NCI-H226 (cell line): ENCODE data around the gene NCS1.

Experiments used
- DNase-seq: peaks from one replicate; pipeline ENCODE4 v3.0.0-alpha.2; 2015

Gene NCS1

DNA sequence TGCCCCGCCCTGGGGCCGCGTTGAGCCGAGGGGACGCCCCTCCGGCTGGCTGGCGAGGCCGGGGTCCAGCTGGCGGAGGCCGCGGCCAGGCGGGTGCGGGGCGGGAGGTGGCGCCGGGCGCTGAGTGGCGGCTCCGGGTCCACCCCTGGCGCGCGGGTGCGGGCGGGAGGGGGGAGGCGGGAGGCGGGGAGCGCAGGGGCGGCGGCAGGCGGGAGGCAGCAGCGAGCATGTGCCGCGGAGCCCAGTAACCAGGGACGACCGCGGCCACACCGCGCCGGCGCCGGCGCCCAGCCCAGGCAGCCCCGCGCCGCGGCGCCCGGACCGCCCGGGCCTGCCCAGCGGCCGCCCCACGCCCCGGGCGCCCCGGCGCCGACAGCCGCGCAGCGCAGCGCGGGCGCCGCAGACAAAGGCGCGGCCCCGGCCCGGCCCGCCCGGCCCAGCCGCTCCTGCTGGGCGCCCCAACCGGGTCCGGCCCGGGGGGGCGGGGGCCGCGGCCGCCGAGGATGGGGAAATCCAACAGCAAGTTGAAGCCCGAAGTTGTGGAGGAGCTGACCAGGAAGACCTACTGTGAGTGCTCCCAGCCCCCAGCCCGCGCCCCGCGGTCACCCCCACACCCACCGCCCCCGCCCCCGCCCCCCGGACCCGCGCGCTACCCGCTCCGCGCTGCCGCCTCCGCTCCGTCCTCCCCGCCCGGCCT, at the start of gene NCS1:
TSS of gene NCS1 (plus strand) at position 244 of the 697 bp plus-strand sequence. CDS start at position 504, 260 bp downstream.
- DNase-seq: peak; percentile 54

DNA sequence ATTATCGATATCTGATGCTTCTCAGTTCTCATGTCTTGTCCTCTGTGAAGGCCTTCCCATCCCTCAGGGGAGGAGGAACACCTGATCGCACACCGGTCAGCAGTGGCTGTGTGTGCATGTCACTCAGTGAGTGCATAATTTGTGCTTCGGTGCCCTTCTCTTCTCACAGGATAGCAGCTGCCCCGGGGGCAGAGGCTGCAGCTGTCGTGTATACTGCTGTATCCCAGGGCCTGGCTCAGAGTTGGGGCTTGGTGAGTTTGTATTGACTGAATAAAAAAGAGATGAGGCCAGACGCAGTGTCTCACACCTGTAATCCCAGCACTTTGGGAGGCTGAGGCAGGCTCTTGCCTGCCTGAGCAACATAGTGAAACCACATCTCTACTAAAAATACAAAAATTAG, 49.7 kb upstream of the NCS1 start:
- no peak for DNase-seq

DNA sequence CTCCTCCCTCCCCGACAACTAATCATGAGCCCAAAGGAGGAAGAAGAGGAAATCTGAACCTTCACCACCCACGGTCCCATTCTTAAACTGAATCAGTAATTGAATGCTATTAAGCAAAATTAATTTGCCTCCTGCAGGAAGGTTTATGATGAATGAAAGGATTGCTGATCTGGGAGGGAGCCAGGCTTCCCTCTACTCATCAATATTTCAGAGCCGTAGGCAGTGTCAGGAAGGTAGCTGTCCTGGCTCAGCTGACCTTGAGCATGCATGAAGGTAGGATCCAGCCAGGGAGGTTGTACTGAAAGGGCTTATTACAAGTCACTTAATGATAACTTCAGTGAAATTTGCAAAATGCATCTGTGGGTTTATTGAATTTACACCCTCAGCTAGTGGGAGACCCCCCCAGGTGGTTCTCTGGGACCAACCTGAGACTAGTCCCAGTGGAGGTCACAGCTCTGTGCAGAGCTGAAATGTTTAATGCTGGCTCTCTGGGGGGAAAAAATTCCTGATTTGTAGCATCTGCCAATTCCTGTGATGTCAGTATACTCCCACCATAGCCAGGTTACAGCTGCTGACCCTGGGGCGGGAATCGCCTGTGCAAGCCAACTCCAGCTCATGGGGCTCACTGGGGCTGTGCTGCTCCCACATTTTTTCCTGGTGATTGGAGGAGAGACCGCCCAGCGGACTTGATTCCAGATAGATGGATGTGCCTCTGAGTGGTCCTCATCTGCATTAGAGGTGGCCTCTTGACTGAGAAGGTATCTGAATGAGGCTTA, 47.9 kb upstream of the NCS1 start:
- no peak for DNase-seq

DNA sequence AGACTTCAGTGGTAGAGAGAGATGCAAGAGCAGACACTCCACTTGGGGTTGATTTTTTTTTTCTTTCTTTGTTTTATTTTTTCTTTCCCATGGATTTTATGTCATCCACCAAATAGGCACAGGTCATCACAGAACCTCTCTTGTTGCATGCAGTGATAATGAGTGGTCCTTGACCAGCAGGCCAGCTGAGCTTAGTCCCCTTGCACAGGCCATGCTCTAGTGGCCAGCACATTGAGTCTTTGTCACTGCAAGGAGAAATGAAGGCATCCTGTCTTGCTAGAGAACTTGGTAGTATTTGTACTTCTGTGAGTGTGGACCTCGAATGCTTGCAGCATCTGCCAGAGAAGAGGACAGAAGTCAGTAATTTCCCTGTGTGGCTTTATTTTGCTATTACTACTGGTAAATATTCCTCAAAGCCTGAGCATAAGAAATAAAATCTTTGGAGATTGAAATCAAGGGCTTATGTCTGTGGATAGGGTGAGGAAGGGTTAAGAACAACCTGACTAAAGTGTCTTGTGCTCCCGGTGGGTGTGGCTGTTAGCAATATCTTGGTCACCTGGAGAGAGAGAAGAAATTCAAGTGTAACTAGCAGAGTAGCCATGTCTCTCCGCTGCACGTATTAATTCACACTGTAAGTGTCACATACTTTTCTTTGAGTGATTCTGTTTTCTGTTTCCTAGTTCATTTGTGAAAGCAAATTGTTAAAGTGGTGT, 45.3 kb upstream of the NCS1 start:
- DNase-seq: no peak

DNA sequence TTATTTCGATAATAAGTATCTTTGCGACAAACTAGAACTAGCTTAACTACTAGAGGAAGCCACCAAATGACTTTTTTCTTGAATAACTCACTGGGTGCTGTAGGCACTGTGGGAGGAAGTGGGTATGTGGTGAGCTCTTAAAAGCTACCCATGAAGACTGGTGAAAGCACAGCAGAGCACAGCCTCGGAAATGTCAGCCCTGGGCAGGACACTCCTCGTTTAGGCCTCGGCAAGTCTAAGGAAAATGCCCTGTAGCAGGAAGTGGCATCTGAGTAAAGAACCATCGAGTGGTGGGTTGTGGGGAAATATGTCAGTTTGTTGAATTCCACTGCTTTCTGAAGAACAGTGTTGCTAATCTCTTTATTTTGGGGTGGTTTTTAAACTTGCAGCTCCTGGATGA, 44.0 kb upstream of the NCS1 start:
- no peak for DNase-seq

DNA sequence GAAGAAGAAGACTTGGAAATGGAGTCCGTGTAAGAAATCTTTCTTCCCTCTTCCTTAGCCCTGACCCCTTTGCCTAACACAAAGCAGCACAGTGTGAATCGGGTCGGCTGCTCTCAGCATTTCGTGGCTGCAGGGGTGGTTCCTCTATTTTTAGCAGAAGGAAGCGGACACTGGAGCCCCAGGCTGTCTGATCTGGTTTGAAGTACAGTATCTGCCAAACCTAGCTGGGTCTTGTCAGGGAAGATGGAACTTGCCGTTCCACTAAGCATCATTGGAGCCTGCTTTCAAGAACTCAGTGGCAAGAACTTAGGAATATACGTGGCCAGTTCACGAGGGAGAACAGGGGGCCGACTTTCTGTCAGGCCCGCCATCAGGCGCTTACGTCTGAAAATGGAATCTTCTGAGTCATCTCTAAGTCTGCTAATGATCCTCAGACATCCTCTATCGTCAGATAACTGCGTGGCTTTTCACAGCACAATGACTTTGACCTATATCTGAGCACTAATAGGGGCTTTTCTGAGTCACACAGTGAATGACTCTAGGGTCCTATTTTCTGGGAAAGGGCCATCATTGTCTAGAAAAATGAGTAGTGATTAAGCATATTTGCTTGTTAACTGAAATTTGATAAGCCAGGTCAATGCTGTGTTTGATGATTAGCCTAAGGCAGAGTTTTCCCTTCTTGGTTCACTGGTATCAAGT, 43.3 kb upstream of the NCS1 start:
- no peak for DNase-seq

DNA sequence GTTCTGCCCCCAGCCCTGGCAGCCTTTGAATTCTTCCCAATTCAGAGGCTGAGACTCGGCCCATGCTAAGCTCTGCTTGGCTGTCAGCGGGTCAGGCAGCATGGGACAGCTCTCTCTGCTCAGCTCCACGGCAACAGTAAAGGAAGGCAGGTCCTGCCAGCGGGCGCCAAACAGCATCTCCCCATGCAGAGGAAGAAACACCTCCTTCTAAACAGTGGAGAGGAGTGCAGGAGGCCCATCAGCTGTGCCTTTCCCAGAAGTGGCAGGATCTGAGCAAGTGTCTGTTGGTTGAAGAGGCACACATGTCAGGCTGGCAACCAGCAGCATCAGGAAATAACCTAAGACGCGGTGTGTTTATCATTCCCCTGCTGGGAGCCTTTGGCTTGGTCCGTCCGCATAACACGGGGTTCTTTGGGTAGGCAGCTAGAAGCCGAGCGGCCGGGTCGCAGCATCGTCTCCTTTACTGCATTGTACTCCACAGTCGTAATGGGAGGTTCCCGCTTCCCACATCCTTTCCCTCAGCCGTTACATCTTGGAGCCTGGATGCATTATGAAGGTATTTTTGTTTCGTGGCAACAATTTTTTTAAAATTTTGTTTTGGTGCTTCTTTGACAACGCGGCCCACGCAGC, 42.7 kb upstream of the NCS1 start:
- no peak for DNase-seq

DNA sequence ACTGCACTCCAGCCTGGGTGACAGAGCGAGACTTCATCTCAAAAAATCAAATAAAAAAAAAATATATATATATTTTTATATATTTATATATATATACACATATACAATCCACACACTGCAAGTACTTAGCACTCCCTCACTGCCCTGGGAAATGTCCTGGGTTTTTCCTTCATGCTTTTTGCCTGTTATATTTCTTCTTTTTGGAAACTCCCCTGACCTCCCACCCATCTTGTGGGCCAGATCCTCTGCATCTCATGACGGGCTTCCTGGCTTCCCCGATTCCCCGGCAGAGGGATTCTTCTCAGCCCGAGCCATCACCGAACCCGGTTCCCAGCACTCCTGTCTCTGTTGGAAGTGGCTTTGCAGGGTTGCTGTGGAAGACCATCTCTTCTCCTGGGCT, 39.5 kb upstream of the NCS1 start:
- no peak for DNase-seq

DNA sequence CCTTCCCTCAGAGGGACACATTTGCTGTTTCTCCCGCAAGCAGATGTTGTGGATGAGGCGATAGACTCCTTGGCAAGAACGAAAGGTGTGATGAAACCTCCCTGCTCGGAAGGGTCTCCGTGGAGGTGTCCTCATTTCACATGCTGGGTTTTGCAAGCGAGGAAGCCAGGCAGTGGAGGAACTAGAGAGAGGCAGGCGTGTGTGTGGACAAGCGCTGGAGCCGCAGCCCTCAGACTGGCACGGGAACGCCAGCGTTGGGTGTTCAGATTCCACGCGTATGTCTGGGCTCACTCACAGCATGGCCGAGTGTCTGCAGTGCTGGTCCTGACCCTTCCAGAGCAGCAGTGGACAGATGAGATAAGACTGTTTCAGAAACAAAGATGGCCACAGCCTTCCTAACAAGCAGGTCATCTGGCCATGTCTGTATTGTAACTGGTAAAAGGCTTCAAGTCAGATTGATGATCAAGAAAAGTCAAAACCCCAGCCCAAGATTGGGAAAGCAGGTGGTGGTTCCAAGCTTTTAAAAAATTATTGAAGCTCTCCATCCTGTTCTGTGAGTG, 35.0 kb upstream of the NCS1 start:
- DNase-seq: no peak

DNA sequence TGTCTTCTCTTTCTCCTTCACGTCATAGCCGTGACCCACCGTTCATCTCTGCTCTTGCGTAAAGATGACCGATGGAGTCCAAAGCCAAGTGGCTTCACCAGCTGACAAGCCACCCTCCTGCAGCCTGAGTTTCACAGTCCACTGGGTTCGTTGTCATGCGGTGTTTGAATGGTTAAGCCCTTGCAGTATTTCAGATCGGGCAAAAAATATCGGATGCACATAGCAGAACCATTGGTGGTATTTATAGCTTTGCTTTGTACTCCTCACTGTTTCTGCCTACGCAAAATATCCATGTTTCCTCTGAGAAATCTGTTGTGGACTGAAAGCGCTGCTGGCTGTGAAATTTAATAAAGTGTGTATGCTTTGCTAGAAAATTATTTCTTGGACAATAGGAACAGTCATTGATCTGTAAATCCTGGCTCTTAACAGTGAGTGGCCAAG, 34.5 kb upstream of the NCS1 start:
- DNase-seq: no peak

DNA sequence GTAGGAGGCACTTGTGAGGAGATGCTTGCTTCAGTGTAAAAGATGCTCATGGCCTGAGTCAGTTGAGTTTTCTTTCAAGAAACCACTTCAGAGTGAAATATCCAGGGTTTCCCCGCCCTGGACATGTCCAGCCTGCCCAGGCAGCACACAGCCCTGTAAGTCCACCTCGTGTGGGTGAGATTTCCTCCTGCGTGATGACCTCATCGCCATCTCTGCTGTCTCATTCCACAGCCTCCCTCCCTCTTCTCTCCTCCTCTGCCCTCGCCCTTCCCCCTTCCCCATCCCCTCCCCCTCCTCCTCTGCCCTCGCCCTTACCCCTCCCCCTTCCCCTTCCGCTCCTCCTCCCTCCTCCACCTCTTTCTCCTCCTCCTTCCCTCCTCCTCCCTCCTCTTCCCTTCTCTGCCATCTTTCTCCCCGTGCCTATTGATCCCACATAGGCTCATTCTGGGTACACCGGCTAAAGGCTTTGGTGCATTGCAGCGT, 34.0 kb upstream of the NCS1 start:
- peak; percentile 96 for DNase-seq

DNA sequence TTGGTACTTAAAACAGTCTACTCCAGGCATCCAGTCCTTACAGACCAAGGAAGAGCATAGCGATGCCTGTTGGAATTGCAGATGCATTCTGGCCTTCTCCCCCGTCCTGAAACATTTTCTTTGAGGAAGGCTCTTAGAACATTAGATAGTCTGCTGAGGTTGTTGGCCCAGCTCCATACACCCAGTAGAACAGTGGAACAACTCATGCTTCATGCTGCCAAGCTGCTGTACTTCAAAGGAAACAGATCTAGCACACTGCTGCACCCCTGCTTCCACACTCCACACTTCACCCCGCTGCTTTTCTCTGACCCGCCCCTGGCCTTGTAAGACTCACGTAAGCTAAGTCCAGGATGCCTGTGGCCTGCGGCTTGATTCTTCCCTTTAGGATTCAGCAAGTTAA, 33.4 kb upstream of the NCS1 start:
- peak; percentile 98 for DNase-seq

DNA sequence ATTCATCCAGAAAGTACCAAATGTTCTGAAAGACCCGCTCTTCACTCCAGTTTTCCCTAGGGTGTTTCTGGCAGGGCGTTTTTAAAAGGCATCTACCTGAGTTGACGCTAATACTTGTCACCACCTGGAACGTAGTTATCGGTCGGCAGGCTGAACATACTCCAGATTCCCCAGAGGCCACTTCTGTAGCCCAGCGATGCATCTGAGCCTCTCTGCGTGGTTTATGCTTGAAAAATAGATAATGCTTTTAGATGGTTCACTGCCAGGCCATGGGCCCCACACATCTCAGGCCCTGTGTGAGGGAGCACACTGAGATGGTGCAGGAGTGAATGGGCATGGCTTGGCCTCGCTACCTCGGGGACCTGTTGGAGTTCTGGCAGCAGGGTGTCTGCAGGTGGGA, 33.0 kb upstream of the NCS1 start:
- no peak for DNase-seq

DNA sequence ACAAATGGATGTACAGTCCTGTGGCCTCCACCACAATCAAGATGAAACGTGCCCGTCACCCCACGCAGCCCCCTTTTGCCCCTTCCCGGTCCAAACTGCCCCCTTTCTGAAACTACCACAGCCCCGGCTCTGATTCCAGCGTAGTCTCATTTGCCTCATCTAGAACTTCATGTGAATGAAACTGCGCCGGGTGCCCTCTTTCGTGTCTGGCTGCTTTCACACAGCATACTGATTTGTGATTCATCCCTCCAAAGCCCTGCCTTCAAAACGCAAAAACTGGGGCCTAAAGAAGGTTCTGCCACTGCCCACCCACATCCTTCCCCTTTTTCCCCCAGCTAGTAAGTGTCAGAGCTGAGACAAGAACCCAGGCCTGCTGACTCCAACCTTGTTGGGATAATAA, 31.5 kb upstream of the NCS1 start:
- DNase-seq: no peak

DNA sequence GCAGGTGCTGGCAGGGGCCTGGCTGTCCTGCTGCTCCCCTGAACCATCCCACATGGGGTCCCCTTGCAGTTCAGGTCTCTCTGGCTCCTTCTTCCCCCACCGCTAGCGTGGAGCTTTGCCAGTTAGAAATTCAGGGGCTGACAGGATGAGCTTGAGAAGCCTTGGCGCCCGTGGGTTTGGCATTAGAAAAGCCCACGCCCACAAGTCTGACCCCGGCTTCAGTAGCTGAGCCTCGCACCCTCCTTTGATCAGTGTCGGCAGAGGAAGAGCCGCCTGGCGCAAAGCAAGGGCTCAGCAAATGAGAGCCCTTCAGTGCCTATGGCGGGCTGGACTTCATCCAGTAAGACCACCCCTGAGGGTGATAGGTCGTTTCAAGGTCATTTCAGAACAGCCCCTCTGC, 30.1 kb upstream of the NCS1 start:
- DNase-seq: no peak

DNA sequence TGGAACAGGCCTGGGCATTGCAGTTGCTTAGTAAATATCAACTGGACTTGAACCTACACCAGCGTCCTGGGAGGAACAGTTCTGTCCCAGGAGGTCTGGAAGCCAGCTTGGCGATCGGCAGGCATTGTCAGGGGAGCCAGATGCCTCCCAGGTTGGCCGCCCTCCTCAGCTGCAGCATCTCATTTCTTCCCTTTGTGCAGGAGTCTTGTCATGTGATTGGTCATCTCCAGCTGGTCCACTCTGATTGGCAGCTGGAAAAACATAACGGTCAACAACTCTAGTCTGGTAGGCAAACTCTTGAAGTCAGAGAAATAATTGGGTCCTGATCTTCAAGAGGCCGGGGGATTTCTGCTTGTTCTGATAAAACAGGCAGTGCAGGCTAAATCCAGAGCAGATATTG, 29.6 kb upstream of the NCS1 start:
- DNase-seq: no peak

DNA sequence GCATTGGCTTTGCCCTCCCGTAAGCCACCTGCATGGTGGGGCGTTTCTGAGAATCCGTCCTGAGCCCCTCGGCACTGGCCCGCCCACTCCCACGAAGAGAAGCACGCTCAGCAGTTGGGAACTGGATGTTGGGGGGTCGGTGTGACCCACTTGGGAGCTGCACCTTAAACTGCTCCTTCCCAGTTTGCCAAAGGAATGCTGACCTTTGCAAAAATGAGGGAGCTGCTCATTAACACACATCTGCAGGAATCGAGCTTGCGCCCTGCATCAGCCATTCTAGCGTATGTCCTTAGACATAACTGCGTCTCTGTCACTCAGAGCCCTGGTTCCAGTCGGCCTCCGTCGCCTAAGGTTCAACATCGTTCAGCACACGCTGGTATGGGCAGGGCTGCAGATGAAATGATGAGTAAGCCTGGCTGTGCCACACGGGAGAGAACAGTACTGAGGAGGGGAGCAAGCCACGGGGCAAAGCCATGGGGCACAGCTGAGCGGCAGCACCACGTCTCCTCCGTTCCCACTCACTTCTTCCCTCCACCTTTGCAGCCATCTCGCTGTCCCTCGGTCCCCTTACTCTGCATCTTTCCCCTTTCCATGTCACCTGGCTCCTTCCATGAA, 28.8 kb upstream of the NCS1 start:
- no peak for DNase-seq

DNA sequence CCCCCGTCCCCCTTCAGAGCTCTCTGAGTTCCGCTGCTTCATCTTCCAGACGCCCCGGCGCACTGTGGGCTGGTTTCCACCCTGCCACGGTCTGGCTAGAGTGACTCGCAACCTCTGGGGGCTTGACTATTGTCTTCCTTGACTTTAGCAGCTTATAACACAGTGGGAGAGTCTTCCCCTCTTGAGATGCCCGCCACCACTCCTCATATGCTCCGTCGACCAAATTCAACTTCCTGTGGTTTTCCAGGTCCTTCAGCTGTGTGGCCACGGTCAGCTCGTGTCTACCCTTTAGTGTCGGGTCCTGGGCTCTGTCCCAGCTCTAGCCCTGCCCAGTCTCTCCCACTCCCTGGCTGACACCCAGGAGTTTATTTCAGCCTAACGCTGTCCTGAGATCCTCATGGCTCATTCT, 28.2 kb upstream of the NCS1 start:
- no peak for DNase-seq

DNA sequence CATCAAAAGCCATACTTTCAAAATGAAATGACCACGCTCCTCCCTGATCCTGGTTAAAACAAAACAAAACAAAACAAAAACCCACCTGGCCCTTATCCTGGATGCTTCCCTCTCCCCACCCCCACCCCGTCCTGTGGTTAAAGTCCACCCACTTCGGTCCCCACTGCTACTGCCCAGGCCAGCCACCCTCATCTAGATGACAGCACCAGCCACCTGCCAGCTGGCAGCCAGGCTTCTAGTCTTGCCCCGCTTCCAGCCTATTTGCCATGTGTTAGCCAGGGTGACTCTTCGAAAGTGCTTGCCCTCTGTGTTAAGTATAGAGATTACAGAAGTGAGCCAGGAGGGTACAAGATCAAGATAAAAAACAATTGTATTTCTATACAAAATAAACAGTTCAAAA, 27.5 kb upstream of the NCS1 start:
- DNase-seq: no peak

DNA sequence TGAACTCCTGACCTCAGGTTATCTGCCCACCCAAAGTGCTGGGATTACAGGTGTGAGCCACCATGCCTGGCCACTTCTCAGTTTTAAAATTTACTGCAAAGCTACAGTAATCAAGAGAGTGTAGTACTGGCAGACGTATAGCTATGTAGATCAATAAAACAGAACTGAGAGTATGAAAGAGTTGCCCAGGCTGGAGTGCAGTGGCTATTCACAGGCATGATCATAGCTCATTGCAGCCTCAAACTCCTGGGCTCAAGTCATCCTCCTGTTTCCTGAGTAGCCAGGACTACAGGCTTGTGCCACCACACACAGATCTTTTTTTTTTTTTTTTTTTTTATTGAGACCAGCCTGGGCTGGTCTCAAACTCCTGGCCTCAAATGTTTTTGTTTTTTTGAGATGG, 26.5 kb upstream of the NCS1 start:
- DNase-seq: no peak

DNA sequence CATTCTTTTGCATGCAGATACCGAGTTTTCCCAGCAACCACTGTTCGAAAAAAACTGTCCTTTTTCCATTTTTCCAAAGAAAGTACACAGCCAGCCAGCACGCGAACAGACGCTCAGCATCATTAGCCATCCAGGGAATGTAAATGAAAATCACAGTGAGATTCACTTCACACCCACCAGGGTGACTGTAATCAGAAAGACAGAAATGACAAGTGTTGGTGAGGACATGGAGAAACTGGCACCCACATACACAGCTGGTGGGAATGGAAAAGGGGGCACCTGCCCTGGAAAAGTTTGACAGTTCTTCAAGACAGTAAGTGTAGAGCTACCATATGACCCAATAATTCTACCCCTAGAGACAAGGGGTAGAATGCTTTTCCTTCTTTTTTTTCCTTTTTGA, 25.0 kb upstream of the NCS1 start:
- no peak for DNase-seq

DNA sequence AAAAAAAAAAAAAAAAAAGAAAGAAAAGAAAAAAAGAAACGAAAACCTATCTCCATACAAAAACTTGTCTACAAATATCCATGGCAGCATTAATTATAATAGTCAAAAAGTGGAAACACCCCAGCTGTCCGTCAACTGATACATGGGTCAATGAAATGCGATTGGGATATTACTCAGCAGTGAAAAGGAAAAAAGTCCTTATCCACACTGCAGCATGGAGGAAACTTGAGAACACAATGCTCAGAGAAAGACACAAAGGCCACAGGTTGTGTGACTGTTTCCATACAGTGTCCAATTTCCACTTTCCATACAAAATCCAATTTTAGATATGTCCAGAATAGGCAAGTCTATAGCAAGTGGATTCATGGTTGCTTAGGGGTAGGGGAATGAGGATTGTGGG, 24.3 kb upstream of the NCS1 start:
- no peak for DNase-seq
